Right ventricle myocardium inferior (tissue), 1 donor: ENCODE results near the gene CADPS2. TPM values are rescaled to one million over a fixed set of nuclear protein-coding genes. Genes with fewer than 3 reads are reported as not detected.

Experiments used
- ATAC-seq: fragments of 200-7000 bp; cut with Tn5 transposase; one replicate; pipeline ENCODE4 v1.9.1; 2020; ENCODE audit warnings: mild to moderate bottlenecking, moderate library complexity
- DNase-seq: peaks from one replicate; pipeline ENCODE4 v3.0.0; 2021; ENCODE audit errors: missing footprints
- intact Hi-C: fragments of 100-400 bp; cut with DNase I; formaldehyde crosslinking; loops from one replicate; pipeline ENCODE4 v1.11.0; 2022
- total RNA-seq: library from RNA; stranded (reverse); fragmentation: NEBNext Ultra II Directional; extraction: Animal tissue kit (Norgen Biotek cat#: 25700); gene quantifications from one replicate; pipeline ENCODE4 v1.2.1, GENCODE V29; 2021
- donor health status: DM: no; HTN: yes; CAD: no; lungs with severe emphysema.

Gene CADPS2
- total RNA-seq, 1 donor from 2014 or later: 20.8 TPM

DNA sequence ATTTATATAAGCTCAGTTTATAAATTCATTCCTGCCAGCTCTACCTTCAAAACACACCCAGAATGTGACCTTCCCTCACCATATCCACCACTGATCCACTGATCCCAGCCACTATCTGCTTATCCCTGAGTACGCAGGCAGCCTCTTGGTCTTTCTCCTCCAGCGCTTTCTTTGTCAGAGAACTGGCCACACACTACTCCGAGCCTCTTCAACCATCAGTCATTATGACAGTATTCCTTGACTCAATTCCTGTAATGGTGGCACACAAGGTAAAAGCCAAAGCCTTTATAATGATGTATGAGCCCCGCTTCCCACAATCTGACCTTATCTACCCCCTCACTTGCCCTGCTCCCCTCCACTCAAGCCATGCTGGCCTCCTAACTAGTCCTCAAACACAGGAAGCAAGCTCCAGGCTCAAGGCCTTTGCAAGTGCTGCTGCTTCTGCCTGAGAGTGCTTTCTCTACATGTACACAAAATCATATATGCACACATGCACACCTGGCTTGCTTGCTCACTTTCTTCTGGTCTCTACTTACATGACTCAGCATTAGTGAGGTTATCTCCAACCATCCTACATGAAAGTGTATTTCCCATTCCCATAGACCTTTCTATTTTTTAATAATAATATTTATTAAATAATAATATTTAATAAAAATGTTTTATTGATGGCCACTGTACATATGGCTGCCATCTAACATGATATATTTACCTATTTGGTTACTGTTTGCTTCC, 431.3 kb downstream of the CADPS2 start:
- intact Hi-C loops: no loop called here
- ATAC-seq: no peak
- no peak for DNase-seq

DNA sequence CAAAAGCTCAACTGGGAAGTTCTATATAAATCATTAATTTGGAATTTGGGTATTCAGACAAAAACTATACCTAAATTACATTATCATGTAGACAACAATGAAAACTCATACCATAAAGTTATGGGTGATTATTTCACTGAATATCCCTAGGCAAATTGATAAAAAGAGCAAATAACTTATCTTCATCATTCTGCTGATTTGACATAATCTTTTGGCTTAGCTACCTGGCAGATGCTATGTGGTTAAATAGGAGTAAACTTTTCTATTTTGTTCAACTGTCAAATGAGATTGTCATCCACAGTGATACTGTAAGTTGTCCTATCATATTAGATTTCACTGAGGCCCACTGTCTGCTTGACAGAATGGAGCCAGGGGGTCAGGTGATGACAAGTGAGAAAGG, 432.8 kb downstream of the CADPS2 start:
- ATAC-seq: no peak
- DNase-seq: no peak
- intact Hi-C loops: no loop called here

DNA sequence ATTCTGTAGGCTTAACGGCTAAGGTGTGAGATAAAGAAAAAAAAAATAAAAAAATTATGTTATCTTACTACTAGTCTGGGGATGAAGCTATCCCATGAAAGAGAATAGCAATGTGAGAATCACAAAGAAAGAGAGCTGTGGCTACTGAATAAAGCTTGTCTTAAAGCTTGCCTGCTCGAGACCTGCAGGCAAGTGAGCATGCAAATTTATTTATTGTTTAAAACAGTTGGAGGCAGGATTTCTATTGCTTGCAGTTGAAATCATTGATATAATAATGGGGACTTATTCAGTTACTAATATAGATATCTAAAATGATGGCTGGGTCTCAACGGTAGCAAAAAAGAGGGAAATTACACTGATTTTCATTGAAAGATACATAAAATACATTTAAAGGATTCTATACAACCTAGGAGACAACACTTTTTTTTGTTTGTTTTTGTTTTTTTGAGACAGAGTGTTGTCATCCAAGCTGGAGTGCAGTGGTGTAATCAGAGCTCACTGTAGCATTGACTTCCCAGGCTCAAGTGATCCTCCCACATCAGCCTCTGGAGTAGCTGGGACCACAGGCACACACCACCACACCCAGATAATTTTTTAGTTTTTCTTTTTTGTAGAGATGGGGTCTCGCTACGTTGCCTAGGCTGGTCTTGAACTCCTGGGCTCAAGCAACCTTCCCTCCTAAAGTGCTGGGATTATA, 437.2 kb downstream of the CADPS2 start:
- ATAC-seq: no peak
- DNase-seq: no peak
- intact Hi-C loops: no loop called here

DNA sequence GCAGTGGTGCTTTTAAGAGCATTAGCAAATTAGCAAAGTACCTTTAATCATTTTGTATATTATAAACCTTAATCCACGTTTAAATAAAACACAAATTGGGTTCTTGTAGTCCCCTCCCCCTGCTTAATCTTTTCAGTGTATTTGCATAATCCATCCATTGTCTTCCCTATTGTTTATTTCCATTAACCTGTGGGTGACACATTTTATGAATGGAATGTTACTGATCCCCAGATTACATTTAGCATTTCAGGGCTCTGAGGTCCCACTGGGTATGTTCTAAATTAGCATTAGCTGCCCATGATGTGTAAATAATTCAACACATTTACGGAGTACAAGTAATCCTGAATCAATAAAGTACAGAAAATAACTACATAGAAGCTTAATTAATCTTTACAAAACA, 443.3 kb downstream of the CADPS2 start:
- no peak for DNase-seq
- intact Hi-C loops: no loop called here
- no peak for ATAC-seq

DNA sequence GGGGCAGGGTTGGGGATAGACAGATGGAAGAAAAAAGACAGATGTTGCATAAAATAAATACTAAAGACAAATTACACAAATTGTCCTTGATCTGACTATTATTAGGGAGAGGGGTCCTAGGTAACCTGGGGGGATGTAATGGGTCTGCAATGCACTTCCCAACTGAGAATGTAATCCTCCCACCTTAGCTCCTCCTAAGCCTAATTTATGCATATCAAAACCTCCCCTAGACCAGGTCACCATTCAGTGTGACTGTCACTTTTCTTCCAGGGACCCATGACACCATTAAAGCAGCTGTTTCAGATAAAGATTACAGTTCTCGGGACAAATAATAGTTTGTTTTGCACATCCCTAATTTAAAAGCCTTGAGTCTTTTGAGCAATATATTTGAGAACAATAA, 447.8 kb downstream of the CADPS2 start:
- ATAC-seq: no peak
- intact Hi-C loops: no loop called here
- no peak for DNase-seq

DNA sequence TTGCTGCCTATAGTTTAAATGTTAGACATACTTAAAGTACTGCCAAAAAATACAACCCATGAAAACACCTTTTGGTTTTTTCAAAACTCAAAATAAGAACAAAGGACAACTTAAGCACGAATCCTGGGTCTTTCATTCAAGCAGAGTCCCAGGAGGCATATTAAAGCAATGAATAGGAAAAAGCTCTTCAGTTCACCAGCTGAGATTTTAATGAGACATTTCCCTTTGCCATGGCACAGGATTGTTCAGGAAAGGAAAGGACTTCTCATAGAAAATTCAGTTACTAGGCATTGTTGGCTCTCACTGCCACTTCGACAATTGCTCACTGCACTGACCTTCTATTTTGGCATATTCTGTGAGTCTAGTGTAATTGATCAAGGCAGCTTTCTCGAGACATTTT, 448.3 kb downstream of the CADPS2 start:
- no peak for DNase-seq
- intact Hi-C loops: no loop called here

DNA sequence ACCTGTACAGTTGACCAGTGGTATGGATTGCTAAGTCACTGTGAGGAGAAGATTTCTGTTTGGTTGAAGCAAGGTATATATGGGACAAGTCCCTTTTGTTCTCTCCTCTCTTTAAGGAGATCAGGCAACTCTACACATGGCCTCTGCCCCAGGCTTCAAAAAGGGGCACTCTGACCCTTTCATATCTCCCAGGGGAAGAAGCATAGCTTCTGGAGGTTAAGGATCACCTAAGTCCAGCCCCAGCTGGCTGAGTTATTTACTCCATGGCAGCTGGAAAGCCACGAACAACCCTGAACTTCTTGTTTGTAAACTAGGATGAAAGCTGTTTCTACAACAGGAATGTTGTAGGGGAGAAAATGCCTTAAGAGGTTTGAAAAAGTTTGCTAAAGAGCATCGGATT, 452.5 kb downstream of the CADPS2 start:
- DNase-seq (no peak), ATAC-seq (no peak)
- intact Hi-C loops: no loop called here

More for the DNA sequence above, 448.3 kb downstream of the CADPS2 start:
- ATAC-seq: no peak

DNA sequence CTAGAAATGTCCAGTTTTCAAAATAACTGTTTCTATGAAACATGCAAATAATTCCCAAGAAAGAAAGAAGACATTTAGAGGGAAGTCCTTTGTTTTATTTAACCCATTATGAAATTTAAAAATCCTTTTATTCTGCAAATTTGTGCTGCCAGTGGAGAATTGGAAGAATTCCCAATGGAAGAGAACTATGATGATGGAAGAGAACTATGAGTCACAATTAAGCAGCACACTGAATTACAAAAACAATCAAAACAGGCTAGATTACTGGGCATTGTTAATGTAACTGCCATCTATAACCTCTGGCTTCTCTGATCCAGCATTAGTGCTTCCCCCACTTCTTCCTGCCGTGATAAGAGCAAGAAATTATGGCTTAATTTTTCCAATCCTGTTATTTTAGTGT, 455.6 kb downstream of the CADPS2 start:
- ATAC-seq (no peak), DNase-seq (no peak)
- intact Hi-C loops: no loop called here

DNA sequence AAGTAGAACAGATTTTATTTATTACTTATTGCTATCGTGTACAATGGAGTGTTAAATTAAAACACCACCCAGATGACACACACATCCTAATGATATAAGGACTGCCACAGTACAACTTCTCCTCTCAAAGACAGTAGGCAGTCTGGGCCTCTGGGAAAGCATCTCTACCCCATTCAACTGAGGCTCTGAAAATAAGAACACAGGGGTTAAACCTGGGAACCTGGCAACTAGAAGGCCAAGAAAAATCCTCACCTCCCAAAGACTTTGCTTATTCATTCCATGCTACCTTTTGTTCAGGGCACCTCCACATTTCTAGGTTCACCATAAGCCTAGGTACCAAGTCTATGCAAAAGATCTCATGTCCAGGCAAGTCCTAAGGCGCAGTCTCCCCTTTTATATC, 456.3 kb downstream of the CADPS2 start:
- no peak for ATAC-seq
- DNase-seq: no peak
- intact Hi-C loops: no loop called here

DNA sequence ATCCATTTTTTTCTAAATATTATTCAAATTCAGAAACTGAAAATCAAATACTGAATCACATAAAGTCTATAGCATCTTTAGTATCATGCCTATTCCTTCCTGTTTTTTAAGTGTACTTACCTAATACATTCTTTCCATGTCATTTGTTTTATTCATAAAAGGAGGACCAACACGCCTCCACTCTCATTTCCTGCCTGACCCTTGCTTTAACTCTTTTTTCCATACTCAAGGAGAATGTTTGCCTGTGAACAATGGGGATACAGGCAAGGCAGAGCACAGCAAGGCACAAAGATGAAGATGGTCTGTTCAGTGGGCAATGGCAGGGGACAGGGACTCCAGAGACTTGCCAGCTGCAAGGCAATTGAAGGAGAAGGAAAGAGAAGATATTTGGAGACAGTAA, 460.5 kb downstream of the CADPS2 start:
- no peak for ATAC-seq
- intact Hi-C loops: no loop called here
- DNase-seq: no peak

DNA sequence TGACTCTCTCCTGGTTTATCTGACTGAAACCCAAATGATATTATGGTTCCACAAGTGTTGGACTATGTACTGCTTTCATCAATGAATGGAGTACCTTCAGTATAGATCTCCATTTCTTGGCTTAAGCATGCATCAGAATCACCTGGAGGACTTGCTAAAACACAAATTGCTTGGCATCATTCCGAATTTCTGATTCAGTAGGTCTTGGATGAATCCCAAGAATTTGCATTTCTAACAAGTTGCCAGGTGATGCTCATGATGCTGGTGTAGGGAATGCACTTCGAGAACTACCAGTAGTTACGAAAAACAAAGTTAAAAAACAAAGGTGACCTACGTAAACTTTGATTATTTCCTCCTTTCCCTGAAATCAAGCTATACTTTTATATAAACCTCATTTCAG, 462.7 kb downstream of the CADPS2 start:
- DNase-seq: no peak
- ATAC-seq: no peak
- intact Hi-C loops: no loop called here

DNA sequence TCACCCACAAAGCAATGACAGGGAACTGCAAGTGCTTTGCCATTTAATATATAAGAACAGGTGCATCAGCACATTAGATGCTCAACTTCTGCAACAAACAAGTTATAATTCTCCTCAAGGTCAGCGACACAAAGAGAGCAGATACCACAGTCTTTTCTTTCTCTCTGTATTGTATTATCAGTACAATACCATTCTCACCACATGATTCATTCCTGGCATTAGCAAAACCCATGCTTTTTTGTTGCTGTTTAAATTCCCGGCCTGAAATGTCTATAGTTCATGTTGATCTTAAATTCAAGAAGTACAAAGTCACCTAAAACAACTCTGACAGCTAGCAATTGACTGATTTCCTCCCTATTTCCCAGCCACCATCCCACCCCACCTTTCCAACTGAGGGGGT, 469.9 kb downstream of the CADPS2 start:
- intact Hi-C loops: no loop called here
- ATAC-seq: no peak
- DNase-seq: no peak

DNA sequence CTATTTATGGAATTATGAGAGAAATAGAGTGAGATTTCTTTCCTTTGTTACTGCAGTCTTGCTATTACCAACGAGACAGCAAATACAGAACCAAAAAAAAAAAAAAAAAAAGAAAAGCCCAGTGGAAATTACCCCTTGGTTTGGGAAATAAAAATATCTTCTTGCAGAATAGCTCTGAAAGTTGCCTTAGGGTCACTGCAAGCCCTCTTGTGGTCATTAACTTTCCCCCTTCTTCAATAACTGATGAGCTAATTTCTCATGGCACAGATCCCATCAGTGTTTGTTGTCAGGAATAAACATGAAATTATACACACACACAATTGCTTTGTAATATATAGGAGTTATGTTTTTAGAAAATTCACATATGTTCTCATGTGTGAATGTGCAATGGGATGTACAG, 470.8 kb downstream of the CADPS2 start:
- ATAC-seq: no peak
- intact Hi-C loops: no loop called here
- DNase-seq: no peak

DNA sequence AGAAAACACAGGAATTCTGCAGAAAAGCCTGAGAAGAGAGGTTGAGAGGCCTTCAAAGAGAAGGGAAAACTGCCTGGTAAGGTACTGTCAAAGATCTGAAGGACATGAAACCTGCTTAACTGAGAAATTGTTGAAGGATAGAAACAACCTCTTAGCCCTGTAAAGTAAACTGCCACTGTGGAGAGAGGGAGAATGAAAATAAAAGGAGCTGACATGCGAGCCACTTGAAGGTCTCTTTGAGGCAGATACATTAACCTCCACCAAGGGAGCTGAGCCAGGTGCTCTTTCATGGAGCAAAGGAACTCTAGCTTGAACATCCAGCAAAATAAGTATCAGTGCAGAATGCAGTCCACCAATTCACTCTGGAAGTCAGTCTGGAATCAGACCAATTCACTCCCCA, 472.9 kb downstream of the CADPS2 start:
- DNase-seq (no peak), ATAC-seq (no peak)
- intact Hi-C loops: no loop called here

DNA sequence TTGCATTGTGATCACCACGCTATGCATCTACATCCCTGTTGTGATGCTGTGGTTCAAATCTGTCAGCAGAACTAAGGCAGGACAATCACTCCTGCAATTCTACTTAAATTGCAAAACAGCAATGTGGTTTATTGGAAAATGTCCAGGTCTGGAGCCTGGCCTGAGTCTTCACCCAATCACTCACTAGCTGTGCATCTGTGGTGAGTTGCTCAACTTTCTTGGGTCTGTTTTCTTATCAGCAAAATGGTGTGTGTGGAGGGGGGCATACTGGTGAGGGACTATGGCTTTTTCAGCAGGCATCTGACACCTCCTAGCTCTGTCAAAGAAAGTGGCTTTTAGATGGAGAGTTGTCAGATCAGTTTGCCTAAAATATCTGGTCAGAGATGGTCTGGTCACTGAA, 473.4 kb downstream of the CADPS2 start:
- intact Hi-C loops: no loop called here
- DNase-seq (no peak), ATAC-seq (peak; percentile 91)

DNA sequence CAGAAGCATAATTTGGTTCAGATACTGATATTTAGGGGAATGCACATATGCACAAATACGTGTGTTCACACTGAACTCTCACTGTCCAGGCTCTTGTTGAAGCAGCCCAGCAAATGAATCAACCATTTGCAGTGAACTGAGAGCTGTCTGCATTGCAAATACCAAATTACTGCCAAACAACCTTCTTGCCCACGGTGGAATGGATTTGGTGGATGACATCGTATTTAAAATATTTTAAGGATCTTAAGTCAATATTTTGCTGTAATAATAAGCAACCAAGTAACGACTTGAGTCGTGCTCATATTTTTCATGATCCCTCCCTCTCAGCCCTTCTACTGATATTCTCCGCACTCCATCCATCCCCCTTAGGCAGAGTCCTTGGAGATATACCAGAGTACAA, 473.8 kb downstream of the CADPS2 start:
- ATAC-seq (no peak), DNase-seq (no peak)
- intact Hi-C loops: no loop called here

DNA sequence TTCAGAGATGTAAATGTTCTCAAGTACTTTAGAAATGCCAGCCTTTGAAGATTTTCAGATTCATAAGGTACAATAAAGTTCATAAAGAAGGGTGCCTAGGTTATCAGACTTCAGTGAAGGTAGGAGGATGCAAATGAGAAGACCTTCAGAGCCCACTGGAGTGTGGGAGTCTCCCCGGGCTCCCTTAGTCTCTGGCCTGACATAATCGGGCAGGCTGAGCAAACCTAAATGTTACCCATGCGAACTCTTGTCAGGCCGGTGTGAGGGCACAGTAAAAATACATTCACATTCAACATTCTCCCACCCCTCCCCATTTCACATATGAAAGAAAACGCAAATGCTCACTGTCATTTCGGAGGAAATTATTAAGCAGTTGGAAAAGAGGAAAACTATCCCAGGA, 479.1 kb downstream of the CADPS2 start:
- intact Hi-C loops: no loop called here
- no peak for ATAC-seq
- no peak for DNase-seq

DNA sequence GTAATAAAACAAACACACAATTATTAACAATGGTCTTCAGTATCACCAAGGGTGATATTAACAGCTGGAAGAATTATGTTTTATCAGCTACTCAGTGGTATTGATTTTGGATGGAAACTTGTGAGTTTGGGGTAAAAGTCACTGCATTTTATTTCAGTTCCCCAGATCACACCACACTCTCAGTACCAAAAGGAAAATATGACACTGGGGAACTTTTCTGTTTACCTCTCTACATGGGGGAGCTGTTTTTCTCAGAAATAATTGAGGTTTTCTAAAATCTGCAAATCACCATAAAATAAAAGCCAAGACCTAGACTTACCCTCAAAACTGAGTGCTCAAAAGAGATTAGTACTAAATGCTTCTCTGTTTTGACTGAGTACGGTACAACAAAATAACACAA, 483.1 kb downstream of the CADPS2 start:
- DNase-seq (no peak), ATAC-seq (no peak)
- intact Hi-C loops: no loop called here

DNA sequence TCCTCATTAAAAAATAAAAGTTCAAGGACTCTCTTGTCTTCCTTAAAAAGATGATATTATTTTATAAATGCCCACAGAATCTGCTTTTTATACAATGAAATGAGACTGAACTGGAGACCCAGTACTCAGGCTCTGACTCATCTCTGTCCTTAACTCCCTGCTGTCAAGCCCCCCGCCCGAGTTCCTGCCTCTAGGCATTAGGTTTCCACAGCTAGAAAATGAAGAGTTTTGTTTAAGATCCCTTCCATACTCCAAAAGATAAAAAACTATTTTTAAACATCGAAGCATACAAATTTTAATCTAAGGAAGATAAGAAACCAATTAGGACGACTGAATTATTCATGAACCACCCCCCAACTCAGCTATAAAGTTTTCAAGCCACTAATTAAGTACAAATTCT, 484.0 kb downstream of the CADPS2 start:
- intact Hi-C loops: no loop called here
- ATAC-seq (no peak), DNase-seq (no peak)

DNA sequence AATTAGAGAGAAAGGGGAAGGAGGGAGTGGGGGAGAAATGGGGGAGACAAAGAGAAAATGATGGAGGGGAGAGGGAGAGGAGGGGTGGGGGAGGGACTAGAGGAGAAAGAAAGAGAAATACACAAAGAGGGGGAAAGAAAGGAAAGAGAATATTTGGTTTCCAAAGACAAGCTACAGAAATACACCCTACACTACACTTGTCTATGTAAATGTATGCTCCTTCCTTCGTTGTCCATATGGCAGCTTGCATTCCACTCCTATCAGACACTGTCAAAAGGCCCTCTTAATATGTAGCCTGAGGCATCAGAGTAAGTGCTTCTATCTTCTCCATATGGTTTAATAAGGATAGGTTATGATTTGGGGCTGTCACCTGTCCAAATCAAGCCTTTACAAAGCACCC, 488.9 kb downstream of the CADPS2 start:
- intact Hi-C loops: no loop called here
- DNase-seq (no peak), ATAC-seq (no peak)

DNA sequence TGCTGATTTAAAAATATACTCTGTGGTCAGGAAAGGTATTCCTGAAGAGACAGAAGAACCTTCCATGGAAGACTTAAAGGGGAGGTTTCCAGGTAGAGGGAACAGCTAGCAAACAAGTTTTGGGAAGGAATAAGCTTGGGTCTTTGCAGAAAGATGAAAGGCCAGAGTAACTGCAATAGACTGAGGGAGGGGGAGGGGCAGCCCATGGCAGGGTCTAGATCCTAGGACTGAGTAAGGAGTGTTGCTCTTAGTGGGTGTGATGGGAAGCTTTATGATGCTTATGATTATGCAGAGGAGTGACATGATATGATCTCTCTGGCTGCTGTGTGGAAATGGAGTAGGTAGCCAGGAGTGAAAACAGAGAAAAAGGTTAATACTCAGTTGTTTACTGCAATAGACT, 491.7 kb downstream of the CADPS2 start:
- DNase-seq (no peak), ATAC-seq (no peak)
- intact Hi-C loops: no loop called here
